Activated gamma-delta T cell treated with Interleukin-2 at 50 U/mL for 16 hours (primary cell): ENCODE data around the gene SRRD.

Experiments
- DNase-seq: peaks from one replicate; pipeline ENCODE4 v3.0.0-alpha.2; 2020

Gene SRRD

DNA sequence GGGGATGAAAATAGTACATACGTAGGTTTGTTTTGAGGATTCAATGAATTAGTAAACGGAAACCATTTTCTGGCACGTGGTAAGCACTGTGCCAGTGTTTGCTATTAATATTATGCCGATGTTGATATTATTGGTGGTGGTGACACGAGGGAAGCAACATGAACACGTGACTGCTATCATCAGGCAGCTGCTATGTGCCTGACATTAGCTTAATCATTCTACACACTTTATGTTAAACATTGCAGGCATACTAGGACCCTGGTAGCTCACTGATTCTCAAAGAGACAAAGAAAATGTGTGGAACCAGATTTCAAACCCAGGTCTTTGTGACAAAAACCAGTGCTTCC lies 656 bp downstream of the SRRD start:
- DNase-seq = no peak

DNA sequence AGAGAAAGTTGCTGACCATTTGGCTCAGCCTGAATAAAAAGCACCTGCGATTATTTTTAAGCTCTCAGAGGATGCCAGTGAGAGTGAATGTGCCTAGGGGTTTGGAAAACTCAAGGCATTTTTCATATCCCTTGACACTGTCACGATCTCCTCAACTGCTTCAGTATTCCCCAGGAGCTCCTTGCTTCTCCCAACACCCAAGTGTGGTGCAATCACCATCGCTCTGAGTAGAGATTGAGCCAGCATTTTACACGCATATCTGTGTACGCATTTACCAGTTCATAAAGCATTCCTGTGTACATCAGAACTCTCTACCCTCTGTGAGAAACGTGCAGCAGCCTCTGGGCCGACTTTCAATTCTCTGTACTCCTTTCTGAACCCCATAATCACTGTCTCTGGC lies 1.3 kb downstream of the SRRD start:
- no peak for DNase-seq

DNA sequence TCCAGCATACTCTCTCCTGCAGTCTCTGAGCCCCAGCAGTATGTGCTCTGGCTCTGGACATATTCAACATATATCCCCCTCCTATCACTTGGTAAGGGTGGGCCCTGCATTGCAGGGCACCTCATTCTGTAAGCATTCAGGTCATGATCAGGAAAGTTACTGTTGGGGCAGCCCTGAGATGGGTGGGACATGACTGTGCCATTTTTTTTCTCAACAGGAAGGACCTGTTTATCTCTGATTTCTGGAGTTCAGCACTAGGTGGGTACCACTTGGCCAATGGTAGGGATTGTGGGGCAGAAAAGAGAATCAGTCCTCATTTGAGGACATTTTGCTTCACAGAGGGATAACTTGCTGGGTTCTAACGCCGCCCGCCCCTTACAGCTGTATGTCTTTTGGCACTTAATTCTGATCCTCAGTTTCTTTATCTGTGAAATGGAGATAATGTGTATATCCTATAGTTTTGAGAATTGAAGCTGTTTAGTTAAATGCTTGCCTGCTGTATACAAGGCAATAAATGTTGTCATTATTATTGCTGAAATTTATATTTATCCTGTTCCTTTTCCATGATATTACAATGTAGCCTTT lies 2.2 kb downstream of the SRRD start:
- no peak for DNase-seq

DNA sequence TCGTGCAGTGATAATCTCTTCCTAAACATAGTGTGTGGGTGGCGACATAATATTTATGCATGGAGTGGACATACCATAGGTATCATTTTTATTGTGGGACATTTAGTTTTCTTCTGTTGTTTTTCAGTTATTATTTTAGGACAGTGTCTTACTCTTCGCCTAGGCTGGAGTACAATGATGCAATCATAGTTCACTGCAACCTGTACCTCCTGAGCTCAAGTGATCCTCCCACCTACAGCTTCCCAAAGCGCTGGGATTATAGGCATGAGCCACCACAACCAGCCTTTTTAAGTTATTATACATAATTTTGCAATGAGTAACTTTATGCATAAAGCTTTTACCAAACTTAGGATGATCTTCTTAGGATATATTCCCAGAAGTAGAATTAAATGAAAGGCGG lies 2.7 kb downstream of the SRRD start:
- DNase-seq = no peak

- DNase-seq = no peak
These were observed 4.3 kb downstream of the SRRD start for GRCh38 chr22:26487996-26488395.

DNA sequence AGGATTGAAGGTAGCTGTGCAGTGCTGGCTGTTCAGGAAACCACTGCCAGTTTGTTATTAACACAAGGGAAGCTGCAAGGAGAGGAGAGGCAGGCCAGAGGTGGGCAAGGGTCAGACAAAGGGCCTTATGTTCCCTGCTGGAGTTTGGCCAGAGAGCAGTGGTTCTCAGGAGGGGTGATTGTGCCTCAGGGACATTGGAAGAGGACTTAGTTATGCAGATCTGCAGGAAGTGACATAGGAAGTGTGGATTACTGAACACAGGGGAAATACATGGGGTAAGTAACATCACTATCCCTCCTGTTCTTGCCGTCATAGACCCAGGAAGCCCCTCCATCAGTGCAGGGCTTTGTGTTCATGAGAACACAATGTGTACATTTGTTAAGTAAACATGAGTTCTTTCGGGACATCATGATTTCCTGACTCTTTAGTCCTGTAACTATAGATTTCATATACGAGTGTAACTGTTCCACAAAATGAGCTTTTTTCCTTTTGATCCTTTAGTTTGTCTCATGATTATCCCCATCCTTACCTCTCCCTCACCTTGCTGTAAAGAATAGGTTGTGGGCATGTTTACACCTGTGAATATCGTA lies 5.9 kb downstream of the SRRD start:
- DNase-seq = no peak

DNA sequence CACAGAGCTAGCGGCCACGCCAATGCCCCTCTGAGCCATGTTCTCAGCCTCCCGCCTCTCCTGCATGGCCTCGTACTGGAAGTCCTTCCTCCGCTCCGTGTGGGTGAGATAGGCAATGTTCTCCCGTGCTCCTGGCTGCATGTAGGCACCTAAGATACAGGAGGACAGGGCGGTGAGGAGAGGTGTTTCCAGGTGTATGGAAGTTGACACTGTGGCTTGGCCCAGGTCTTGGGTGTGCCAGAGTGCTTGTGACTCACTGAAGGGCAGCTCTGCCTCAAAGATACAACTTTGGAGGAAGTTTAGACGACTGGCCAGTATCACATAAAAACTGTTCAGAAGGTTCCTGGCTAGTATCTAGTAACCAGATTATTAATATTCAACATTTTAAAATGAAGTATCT lies 8.5 kb downstream of the SRRD start:
- no peak for DNase-seq

- DNase-seq = no peak
These were observed 10.8 kb downstream of the SRRD start for GRCh38 chr22:26494506-26494905.

DNA sequence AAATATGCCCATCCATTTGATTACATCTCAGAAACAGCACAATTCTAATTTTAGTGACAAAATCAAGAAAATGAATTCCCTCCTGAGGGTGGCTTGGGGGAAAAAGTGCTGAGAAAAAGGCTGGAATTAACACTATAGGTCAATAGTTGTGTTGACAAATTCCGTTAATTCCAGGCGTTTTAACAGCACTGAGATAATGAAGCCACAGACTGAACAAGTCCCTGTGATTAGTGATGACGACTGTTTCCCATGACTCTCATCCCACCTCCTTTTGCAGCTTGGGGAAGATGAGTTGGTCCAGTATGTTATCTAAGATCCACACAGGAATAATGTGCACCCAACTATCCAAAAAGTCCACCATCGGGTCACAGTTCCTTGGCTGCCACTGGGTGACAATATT lies 12.8 kb downstream of the SRRD start:
- no peak for DNase-seq

- DNase-seq = no peak
These were observed 15.6 kb downstream of the SRRD start for GRCh38 chr22:26499188-26499703.

DNA sequence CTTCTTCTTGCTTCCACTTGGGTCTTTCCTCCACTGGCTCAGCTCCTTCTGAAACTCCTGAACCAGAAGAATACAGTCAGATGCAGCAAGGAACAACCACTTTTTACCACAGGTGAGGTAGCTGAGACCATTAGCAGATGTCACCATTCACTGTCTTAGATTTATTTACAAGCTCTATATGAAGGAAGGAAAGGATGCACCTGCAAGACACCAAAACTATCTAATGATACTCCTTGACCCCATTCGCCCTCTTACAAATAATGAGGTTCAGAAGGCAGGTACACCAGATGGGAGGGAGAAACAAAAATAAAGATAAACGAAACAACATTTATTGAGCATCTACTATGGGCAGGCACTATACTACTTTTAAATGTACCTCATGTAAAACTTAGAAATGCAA lies 18.3 kb downstream of the SRRD start:
- no peak for DNase-seq

- peak; percentile 68 for DNase-seq
These were observed 19.2 kb downstream of the SRRD start for GRCh38 chr22:26502688-26503561.

GRCh38 chr22:26503758-26504157 lies 20.1 kb downstream of the SRRD start:
- no peak for DNase-seq

DNA sequence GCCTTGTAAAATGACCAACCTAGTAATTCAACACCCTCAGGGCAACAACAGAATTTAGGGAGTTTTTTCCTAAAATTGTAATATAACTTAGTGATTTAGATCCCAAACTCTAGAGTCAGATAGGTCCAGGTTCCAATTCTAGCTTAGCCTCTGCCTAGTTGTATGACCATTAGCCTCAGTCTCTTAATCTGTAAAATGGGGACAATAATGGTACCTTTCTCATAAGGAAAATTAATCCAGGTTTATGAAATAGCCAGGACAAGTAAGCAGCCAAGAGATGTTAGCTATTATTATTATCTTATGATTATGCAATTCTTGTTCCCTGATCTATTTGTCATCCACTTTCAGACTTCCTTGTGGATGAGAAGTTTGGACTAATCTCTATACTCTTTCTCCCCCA lies 24.5 kb downstream of the SRRD start:
- DNase-seq = no peak

GRCh38 chr22:26512149-26512793 lies 28.6 kb downstream of the SRRD start, which contains the start of gene TFIP11:
Gene TFIP11 (minus strand): TSS chr22:26512473. CDS start chr22:26510272, 2,201 bp downstream.
- peak; percentile 88 for DNase-seq

GRCh38 chr22:26513838-26514237 lies 30.2 kb downstream of the SRRD start:
- no peak for DNase-seq

DNA sequence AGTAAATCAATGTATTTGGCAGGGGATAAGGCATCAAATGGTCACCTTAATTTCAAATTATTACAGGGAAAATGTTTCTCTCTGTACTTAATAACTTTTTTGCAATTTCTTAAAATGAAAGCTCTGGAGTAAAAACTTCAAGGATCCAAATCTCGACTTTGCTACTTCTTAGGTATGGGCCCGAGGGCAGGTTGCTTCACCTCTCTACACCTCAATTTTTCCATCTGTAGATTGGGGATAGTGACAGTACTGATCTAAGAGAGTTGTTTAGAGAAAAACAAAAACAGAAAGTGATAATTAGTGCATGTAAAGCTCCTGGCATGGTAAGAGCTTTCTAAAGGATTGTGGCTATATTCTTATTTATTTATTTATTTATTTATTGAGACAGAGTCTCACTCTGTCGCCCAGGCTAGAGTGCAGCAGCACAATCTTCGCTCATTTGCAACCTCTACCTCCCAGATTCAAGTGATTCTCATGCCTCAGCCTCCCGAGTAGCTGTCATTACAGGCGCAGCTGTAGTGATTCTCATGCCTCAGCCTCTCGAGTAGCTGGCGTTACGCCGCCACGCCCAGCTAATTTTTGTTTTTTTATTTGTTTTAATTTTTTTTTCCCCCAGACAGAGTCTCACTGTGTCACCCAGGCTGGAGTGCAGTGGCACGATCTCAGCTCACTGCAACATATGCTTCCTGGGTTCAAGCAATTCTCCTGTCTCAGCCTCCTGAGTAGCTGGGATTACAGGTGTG lies 30.9 kb downstream of the SRRD start:
- DNase-seq = no peak

DNA sequence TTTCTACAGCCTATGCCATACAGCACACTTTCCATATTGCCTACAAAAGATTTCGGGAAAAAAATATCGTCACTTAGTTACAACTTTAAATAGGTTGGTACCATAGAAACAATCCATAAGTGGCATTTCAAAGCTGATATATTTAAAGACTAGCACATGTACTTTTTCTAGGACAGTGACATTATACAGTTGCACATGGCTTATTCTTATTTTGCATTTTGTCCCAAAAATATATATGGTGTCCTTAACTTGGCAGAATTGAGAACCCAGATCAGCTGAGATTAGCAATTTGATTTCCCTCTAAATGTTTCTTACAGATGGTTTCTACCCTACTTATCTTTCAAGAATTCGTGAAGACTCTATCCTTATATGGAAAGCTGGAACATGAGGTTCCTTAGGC lies 32.3 kb downstream of the SRRD start:
- no peak for DNase-seq

- no peak for DNase-seq
These were observed 32.8 kb downstream of the SRRD start for GRCh38 chr22:26516503-26516902.

- no peak for DNase-seq
These were observed 33.8 kb downstream of the SRRD start for GRCh38 chr22:26517429-26517828.

DNA sequence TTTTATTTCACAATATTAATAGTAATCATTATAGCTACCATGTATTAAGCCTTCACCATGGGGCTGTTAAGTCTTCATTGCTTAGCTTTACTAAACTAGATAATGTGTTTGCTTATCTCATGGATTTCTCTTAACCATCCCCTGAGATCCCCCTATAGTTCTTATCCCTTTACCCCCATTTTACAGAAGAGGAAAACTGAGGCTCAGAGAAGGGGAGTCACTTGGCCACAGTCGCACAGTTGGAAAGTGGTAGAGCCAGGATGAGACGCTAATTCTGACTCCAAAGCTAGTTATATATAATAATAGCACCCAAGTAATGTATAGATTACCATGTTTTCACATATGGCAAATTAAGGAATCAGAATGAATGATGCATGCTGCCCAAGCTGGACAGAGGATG lies 38.3 kb downstream of the SRRD start:
- no peak for DNase-seq

DNA sequence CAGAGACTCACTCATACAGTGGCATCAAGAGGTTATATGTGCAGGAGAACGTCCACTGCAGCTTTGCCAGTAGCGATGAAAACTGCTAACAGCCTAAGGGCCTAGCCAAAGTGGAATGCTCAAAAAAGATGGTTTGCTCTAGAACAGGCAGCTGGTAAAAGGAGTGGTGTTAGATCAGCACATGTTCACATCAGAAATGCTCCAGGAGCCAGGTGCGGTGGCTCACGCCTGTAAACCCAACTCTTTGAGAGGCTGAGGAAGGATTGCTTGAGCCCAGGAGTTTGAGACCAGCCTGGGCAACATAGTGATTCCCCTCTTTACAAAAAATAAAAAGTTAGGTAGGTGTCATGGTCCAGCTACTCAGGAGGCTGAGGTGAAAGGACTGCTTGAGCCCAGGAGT lies 38.9 kb downstream of the SRRD start:
- DNase-seq = no peak

DNA sequence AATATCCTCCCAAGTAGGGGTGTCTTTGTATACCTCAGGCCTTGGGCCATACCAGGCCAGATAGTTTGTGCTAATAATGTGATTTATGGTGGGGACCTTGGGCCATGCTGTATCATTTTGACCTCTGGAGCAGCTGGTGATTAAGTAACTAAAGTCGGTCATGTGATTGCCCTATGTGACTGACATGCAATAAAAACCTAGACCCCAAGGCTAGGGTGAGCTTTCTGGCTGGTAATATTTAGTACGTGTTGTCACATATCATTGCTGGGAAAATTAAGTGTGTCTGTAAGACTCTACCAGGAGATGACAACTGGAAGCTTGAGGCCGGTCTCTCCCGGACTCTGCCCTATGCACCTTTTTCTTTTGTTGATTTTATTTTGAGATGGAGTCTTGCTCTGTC lies 41.2 kb downstream of the SRRD start:
- no peak for DNase-seq
